ENCODE measurements around the gene RAD18.

The RAD18 gene

DNA sequence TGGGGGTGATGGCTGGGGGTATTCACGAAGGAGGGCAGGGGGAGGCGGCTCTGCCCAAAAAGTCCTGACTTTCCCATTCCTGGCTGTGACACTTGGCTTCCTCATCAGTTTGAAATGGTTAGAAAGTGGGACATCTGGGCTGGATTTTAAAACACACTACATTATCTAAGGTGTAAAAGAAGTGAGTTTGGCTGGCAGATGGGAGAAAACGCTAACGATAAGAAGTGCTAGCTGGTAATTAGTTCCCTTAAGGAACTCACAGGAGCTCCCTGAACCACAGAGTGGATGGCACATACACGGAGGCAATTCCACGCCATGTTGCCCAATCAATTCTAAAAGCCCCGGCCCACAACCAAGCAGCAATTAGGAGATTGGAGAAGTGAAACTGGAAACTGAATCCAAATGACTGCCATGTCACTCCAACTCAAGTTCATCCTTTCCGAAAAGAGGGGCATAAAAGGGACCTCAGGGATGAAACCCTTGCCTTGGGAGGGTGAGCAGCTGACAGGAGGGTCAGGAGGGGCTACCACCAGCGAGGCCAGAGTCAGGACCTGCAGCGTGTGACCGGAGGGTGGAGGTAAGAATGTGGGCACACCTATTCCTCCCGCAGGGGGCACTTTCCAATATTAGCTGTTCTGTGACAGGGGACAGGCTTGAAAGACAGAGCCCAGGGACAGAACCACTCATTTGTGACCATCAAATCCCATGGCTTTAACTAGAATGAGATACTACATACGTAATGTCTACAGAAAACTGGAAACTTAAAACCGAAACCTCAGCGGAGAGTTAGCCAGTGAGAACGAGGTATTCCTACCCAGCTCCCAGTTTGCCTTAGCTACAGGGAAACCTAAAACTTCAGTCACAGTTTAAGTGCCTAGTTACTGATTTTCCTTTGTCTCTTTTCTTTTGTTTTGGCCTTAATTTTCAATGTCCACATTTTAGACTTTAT lies 98.6 kb downstream of the RAD18 start:
- no peaks in the 10 kb centered on the region for H4K20me1 ChIP-seq (ENCODE audit: control insufficient read depth, insufficient read depth, low read depth, low read length)
- no peaks in the 10 kb centered on the region for H3K9me3 ChIP-seq (ENCODE audit: control insufficient read depth, insufficient read depth, low read length)
- H3K4me3 ChIP-seq (ENCODE audit: low read length), result no peak overlapping the region
- no peaks in the 10 kb centered on the region for H3K79me2 ChIP-seq (ENCODE audit: control insufficient read depth, low read length)
- H3K4me1 ChIP-seq (ENCODE audit: control insufficient read depth, low read length), result peaks cover 4% of the 10 kb centered on the region
- H3K27me3 ChIP-seq (ENCODE audit: control insufficient read depth, low read length), result no peaks in the 10 kb centered on the region
- no peaks in the 10 kb centered on the region for H3K9me2 ChIP-seq (replicated peaks; ENCODE audit: control insufficient read depth, low read length)
- no peaks in the 10 kb centered on the region for H3F3A ChIP-seq (ENCODE audit: control insufficient read depth, insufficient read depth)
- TF ChIP-seq EZH2phosphoT487 (IDR thresholded peaks at IDR 0.05; ENCODE audit: borderline replicate concordance, low read length), result no peak
- TF ChIP-seq, protein P1, sequence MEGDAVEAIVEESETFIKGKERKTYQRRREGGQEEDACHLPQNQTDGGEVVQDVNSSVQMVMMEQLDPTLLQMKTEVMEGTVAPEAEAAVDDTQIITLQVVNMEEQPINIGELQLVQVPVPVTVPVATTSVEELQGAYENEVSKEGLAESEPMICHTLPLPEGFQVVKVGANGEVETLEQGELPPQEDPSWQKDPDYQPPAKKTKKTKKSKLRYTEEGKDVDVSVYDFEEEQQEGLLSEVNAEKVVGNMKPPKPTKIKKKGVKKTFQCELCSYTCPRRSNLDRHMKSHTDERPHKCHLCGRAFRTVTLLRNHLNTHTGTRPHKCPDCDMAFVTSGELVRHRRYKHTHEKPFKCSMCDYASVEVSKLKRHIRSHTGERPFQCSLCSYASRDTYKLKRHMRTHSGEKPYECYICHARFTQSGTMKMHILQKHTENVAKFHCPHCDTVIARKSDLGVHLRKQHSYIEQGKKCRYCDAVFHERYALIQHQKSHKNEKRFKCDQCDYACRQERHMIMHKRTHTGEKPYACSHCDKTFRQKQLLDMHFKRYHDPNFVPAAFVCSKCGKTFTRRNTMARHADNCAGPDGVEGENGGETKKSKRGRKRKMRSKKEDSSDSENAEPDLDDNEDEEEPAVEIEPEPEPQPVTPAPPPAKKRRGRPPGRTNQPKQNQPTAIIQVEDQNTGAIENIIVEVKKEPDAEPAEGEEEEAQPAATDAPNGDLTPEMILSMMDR (IDR thresholded peaks at IDR 0.05; ENCODE audit: low read depth, low read length, poor library complexity, severe bottlenecking), result no peak
- no peak overlapping the region for H3K4me2 ChIP-seq (ENCODE audit: low read length)
- no peak overlapping the region for H3K27ac ChIP-seq (ENCODE audit: low read depth, low read length)
- no peaks in the 10 kb centered on the region for H3K36me3 ChIP-seq (ENCODE audit: control insufficient read depth, low read length)

DNA sequence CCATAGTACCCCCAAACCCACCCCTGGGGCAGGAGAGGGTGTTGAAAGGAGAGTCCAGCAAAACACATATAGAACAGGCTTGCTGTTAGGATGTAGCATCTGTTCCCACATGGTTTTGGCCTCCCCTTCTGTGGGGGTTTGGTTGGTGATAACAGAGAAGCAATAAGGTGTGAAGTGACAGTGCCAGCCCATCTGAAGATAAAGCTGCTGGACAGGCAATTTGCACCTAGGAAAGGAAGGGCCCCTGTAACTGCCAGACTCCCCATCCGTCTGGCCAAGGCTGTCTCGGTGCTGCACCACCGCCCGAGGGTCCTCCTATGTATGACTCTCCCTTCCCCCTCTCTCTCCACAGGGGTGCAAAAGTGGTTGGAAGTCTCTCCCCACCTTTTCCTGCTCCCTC lies 99.4 kb downstream of the RAD18 start:
- H3K36me3 ChIP-seq (ENCODE audit: control insufficient read depth, low read length), result no peaks in the 10 kb centered on the region
- H3K9me3 ChIP-seq (ENCODE audit: control insufficient read depth, insufficient read depth, low read length), result no peaks in the 10 kb centered on the region
- TF ChIP-seq, protein P1 (IDR thresholded peaks at IDR 0.05; ENCODE audit: low read depth, low read length, poor library complexity, severe bottlenecking), result no peak
- no peak for TF ChIP-seq EZH2phosphoT487 (IDR thresholded peaks at IDR 0.05; ENCODE audit: borderline replicate concordance, low read length)
- no peaks in the 10 kb centered on the region for H3K79me2 ChIP-seq (ENCODE audit: control insufficient read depth, low read length)
- no peaks in the 10 kb centered on the region for H3F3A ChIP-seq (ENCODE audit: control insufficient read depth, insufficient read depth)
- H3K27me3 ChIP-seq (ENCODE audit: control insufficient read depth, low read length), result no peaks in the 10 kb centered on the region
- no peak overlapping the region for H3K4me2 ChIP-seq (ENCODE audit: low read length)
- peaks cover 4% of the 10 kb centered on the region for H3K4me1 ChIP-seq (ENCODE audit: control insufficient read depth, low read length)
- H3K4me3 ChIP-seq (ENCODE audit: low read length), result no peak overlapping the region
- H3K27ac ChIP-seq (ENCODE audit: low read depth, low read length), result no peak overlapping the region
- H4K20me1 ChIP-seq (ENCODE audit: control insufficient read depth, insufficient read depth, low read depth, low read length), result no peaks in the 10 kb centered on the region
- no peaks in the 10 kb centered on the region for H3K9me2 ChIP-seq (replicated peaks; ENCODE audit: control insufficient read depth, low read length)

DNA sequence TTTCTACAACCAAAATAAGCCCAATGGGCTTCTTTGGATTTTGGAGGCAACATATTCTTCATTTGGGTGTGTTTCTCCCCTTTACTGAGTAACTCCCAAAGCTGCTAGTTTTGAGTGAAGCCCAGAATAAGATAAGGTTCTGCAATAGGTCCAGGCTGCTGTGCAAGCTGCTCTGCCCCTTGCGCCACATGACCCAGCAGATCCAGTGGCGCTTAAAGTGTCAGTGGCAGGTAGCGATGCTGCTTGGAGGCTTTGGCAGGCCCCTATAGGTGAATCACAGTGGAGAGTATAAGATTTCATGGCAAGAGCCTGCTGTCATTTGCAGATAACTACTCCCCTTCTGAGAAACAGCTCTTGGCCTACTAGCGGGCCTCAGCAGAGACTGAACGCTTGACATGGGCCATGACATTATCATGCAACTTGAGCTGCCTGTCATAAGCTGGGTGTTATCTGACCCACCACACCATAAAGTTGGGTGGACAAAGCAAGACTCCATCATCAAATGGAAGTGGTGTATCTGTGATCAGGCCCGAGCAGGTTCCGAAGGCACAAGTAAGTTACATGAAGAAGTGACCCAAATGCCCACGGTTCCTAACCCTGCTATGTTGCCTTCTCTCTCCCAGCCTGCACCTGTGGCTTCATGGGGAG lies 105.4 kb downstream of the RAD18 start:
- no peaks in the 10 kb centered on the region for H4K20me1 ChIP-seq (ENCODE audit: control insufficient read depth, insufficient read depth, low read depth, low read length)
- H3K36me3 ChIP-seq (ENCODE audit: control insufficient read depth, low read length), result no peaks in the 10 kb centered on the region
- no peak overlapping the region for H3K4me2 ChIP-seq (ENCODE audit: low read length)
- H3K4me3 ChIP-seq (ENCODE audit: low read length), result no peak overlapping the region
- no peaks in the 10 kb centered on the region for H3K79me2 ChIP-seq (ENCODE audit: control insufficient read depth, low read length)
- H3K27me3 ChIP-seq (ENCODE audit: control insufficient read depth, low read length), result no peaks in the 10 kb centered on the region
- H3K9me2 ChIP-seq (replicated peaks; ENCODE audit: control insufficient read depth, low read length), result no peaks in the 10 kb centered on the region
- no peaks in the 10 kb centered on the region for H3K9me3 ChIP-seq (ENCODE audit: control insufficient read depth, insufficient read depth, low read length)
- no peaks in the 10 kb centered on the region for H3F3A ChIP-seq (ENCODE audit: control insufficient read depth, insufficient read depth)
- TF ChIP-seq EZH2phosphoT487 (IDR thresholded peaks at IDR 0.05; ENCODE audit: borderline replicate concordance, low read length), result no peak
- TF ChIP-seq, protein P1 (IDR thresholded peaks at IDR 0.05; ENCODE audit: low read depth, low read length, poor library complexity, severe bottlenecking), result no peak
- H3K27ac ChIP-seq (ENCODE audit: low read depth, low read length), result no peak overlapping the region
- H3K4me1 ChIP-seq (ENCODE audit: control insufficient read depth, low read length), result no peaks in the 10 kb centered on the region
